Activated T-cell treated with anti-CD3 and anti-CD28 coated beads, Interleukin-2, amount 50 U/mL, for 24 hours (primary cell): Measurements from ENCODE around the gene IGSF21.

Experiments used
- DNase-seq: peaks from one replicate; pipeline ENCODE4 v3.0.0-alpha.2; 2020
- H3K27ac Mint-ChIP-seq: 2 replicates; pipeline ENCODE4 v1.8.0; 2020; ENCODE audit warnings: mild to moderate bottlenecking, mixed read lengths
- H3K27me3 Mint-ChIP-seq: 2 replicates; pipeline ENCODE4 v1.8.0; 2020; ENCODE audit warnings: mixed read lengths
- H3K36me3 Mint-ChIP-seq: 2 replicates; pipeline ENCODE4 v1.8.0; 2020; ENCODE audit warnings: low read depth, mixed read lengths
- H3K4me1 Mint-ChIP-seq: 2 replicates; pipeline ENCODE4 v1.8.0; 2020; ENCODE audit warnings: low read depth, mixed read lengths
- H3K4me3 Mint-ChIP-seq: 2 replicates; pipeline ENCODE4 v1.8.0; 2020; ENCODE audit warnings: mild to moderate bottlenecking, moderate library complexity, mixed read lengths
- H3K9me3 Mint-ChIP-seq: 2 replicates; pipeline ENCODE4 v1.8.0; 2020; ENCODE audit warnings: mixed read lengths

IGSF21 gene

DNA sequence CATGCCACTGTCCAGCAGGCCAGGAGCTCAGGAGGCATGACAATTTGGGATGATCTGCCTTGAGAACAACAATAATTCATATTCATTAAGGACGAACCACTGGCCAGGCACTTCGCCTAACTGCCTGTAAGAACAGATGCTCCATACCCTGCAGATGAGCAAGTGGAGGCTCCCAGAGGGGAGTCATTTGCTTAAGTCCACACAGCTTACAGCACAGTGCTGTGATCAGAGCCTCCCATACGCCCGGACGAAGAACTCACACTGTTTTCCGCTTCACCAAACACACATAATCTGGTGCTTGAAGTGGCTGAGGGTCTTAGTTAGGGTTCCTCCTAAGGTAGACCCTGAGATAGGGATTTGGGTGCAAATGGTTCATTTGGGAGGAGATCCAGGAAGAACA, 279.7 kb downstream of the IGSF21 start:
- Mint-ChIP-seq H3K9me3 (no peaks in the 10 kb centered on the region), H3K4me3 (no peak overlapping the region), H3K27me3 (peaks cover 41% of the 10 kb centered on the region), H3K27ac (no peak overlapping the region), H3K4me1 (no peaks in the 10 kb centered on the region), H3K36me3 (no peaks in the 10 kb centered on the region)
- DNase-seq, result no peak

DNA sequence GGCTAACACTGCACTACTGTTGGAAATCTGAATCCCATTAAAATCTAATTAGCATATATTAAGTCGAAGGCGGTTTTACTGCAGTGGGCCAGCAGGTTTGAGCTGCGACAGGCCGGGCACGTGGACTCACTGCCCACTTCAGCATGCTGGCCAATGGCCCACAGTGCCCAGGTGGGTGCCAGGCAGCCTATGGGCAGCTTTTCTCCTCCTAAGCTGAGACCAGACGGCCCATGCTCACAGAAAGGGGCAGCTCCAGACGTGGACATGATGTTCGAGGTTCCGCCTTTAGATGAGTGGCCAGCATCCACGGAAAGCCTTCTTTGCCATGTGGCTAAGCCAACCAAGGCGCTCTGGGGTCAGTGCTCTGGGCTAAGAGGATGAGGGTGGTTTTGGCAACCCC, 283.4 kb downstream of the IGSF21 start:
- Mint-ChIP-seq H3K4me3 (no peak overlapping the region), H3K9me3 (no peaks in the 10 kb centered on the region), H3K36me3 (no peaks in the 10 kb centered on the region), H3K27me3 (peaks cover 22% of the 10 kb centered on the region), H3K4me1 (no peaks in the 10 kb centered on the region), H3K27ac (no peak overlapping the region)
- no peak for DNase-seq

DNA sequence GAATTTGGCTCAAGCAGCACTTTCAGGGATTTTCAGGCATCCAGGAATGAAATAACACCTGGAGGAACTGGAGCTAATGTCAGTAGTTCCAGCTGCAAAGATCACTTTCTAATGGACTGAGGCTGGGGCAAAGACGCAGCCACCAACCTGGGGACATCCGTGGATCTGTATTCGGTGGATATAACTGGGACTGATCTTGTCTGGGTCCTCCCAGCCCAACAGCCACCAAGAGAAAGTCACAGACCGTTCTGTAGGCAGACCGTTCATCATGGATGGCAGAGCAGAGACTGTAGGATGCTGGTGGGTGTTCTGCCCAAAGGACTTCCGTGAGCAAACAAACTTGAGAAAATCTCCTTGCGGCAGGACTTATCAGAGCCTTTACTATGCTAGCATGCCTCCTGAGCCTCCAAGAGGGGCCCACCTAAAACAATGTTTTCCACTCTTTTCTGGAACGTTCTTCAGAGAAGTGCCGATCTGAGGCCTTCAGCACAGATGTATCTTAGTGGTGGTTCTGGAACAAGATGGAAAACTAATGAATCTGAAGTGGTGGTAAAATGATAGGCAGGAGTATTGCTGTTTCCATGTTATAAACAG, 287.1 kb downstream of the IGSF21 start:
- H3K4me3 Mint-ChIP-seq, result no peak overlapping the region
- no peak overlapping the region for H3K27ac Mint-ChIP-seq
- peaks cover 32% of the 10 kb centered on the region for H3K27me3 Mint-ChIP-seq
- H3K36me3 Mint-ChIP-seq, result no peaks in the 10 kb centered on the region
- no peak for DNase-seq
- H3K4me1 Mint-ChIP-seq, result no peaks in the 10 kb centered on the region
- no peaks in the 10 kb centered on the region for H3K9me3 Mint-ChIP-seq

DNA sequence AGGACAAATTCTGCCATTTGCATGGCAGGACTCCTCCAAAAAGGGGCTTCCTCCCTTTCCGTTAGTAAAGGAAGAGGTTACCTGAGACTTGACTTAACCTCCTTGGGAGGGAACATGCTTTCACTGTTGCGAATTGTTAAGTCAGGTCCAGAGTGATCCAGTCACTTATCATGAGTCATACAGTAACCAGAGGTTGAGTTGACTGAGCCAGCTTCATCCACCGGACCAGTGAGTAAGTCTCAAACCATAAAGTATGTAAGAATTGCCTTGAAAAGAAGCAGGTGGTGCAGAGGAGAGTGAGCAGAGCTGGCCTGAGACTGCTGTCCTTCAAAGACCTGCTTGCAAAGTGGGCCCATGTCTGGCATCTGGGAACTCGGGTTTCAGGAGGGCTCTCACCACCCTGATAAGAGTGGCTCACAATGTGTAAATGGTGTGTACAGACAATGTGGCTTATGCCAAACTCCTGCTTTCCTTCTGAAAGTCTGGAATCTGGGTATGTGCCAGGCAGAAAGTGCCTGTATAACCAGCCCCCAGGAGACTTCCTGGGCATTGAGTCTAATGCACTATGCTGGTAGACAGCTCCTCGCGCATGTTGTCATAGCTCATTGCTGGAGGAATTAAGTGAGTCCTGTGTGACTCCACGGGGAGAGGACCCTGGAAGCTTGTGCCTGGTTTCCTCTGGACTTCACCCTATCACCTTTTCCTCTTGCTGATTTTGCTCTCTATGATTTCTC, 288.8 kb downstream of the IGSF21 start:
- Mint-ChIP-seq H3K4me1 (no peaks in the 10 kb centered on the region), H3K4me3 (no peak overlapping the region), H3K27ac (no peak overlapping the region), H3K27me3 (peaks cover 38% of the 10 kb centered on the region), H3K36me3 (no peaks in the 10 kb centered on the region), H3K9me3 (no peaks in the 10 kb centered on the region)
- DNase-seq, result no peak

DNA sequence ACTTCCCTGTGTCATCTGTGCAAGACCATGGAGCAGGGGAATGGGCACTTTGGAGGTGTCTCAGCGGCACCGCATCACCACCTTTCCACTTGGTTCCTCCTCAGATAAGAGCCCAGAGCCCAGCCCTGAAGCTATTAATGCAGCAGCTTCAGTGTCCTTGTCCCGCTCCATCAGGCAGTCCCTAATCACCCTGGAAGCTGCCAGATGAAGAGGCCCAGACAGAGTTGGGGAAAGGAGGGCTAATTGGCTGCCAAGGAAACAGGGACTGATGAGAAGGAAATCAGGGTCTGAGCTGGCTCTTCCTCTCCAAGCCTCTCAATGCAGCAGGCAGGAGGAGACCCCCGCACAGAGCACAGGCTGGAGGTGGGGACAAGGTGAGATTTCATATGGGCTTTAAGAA, 290.0 kb downstream of the IGSF21 start:
- Mint-ChIP-seq H3K4me1 (no peaks in the 10 kb centered on the region), H3K27me3 (peaks cover 38% of the 10 kb centered on the region), H3K27ac (no peak overlapping the region), H3K9me3 (no peaks in the 10 kb centered on the region), H3K36me3 (no peaks in the 10 kb centered on the region), H3K4me3 (no peak overlapping the region)
- DNase-seq, result no peak

DNA sequence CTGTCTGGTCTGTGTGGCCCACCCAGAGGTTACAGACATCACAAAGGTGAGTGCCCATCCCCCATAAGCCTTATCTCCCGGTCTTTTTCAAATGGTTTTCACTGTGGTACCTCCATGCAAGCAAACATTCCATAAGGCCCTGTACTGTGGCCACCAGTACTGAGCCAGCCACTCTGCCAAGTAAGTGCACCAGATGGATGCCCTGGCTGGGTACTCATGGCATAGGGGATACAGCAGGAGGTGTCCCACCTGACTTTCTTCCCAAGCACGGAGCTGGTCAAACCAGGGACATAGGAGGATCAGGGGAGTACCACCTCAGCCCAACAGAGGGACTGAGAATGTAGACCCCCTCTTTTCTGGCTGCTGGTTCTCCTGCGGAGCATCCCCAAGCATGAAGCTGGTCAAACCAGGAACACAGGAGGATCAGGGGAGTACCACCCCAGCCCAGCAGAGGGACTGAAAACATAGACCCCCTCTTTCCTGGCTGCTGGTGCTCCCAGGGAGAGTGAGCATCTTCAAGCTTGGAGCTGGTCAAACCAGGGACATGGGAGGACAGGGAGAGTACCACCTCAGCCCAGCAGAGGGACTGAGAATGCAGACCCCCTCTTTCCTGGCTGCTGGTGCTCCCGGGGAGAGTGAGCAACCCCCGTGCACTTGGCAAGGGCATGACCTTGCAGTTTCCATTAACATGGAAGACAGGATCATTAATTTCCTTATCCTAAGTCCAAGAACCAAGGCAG, 291.4 kb downstream of the IGSF21 start:
- H3K36me3 Mint-ChIP-seq, result no peaks in the 10 kb centered on the region
- H3K27ac Mint-ChIP-seq, result no peak overlapping the region
- H3K27me3 Mint-ChIP-seq, result peaks cover 42% of the 10 kb centered on the region
- no peaks in the 10 kb centered on the region for H3K4me1 Mint-ChIP-seq
- no peaks in the 10 kb centered on the region for H3K9me3 Mint-ChIP-seq
- no peak overlapping the region for H3K4me3 Mint-ChIP-seq
- no peak for DNase-seq

DNA sequence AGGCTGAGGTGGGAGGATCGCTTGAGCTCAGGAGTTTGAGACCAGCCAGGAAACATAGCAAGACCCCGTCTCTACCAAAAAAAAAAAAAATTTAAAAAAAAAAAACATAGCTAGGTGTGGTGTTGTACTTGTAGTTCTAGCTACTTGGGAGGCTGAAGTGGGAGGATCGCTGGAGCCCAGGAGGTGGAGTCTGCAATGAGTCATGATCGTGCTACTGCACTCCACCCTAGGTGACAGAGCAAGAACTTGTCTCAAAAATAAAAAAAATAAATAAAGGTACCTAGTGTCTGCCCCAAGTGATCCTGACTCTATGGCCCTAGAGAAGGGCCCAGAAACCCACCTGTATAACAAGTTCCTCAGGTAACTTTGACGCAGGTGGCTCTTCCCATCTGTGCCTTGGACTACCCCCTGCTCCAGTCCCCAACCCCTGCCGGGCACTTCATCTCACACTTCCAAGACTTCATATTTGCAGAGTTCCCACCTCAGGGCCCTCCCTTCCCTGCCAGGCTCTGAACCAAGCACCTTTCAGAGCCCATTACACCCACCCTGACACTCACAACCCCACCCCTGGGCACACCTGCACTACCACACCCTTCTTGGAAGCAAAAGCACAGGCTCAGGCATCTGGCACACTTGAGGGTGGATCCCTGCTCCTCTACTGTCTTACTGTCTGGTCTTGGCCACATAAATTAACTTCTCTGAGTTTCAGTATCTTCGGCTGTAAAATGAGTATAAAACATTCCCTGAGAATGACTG, 292.9 kb downstream of the IGSF21 start:
- H3K27ac Mint-ChIP-seq, result no peak overlapping the region
- no peak for DNase-seq
- H3K4me1 Mint-ChIP-seq, result no peaks in the 10 kb centered on the region
- H3K36me3 Mint-ChIP-seq, result no peaks in the 10 kb centered on the region
- peaks cover 49% of the 10 kb centered on the region for H3K27me3 Mint-ChIP-seq
- no peaks in the 10 kb centered on the region for H3K9me3 Mint-ChIP-seq
- H3K4me3 Mint-ChIP-seq, result no peak overlapping the region

DNA sequence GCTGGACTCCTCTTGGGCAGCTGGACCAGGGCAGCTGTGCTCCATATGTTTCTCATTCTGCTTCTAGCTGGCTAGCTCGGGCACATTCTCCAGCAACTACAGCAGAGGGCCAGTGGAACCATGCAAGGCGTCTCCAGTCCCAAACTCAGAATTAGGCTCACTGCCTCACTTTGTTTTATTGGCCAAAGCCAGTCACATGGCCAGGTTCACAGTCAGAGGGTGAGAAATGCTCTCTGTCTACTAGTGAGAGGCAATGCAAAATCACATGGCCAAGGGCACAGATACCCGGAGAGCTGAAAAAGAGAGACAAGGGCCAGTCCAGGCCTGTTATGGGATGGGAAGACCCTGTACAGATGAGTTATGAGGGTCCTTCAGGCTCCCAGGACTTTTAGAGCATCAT, 294.3 kb downstream of the IGSF21 start:
- no peaks in the 10 kb centered on the region for H3K36me3 Mint-ChIP-seq
- no peaks in the 10 kb centered on the region for H3K9me3 Mint-ChIP-seq
- no peak overlapping the region for H3K4me3 Mint-ChIP-seq
- H3K4me1 Mint-ChIP-seq, result no peaks in the 10 kb centered on the region
- peaks cover 53% of the 10 kb centered on the region for H3K27me3 Mint-ChIP-seq
- DNase-seq, result no peak
- no peak overlapping the region for H3K27ac Mint-ChIP-seq

DNA sequence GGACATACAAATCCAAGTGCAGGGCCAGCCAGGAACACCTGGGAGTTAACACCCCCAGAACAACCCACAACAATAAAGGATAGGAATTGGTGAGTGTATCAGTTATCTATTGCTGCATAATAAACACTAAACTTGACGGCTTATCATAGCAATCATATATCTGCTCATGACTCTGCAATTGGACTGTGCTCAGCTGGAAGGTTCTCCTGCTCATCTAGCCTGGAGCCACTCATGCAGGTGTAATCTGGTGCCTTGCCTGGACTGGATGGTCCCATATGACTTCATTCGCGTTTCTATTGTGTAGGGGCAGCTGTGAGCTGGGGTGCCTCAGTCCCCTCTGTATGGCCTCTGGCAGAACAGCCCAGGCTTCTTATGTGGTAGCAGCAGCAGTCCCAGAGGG, 296.9 kb downstream of the IGSF21 start:
- H3K36me3 Mint-ChIP-seq, result no peaks in the 10 kb centered on the region

DNA sequence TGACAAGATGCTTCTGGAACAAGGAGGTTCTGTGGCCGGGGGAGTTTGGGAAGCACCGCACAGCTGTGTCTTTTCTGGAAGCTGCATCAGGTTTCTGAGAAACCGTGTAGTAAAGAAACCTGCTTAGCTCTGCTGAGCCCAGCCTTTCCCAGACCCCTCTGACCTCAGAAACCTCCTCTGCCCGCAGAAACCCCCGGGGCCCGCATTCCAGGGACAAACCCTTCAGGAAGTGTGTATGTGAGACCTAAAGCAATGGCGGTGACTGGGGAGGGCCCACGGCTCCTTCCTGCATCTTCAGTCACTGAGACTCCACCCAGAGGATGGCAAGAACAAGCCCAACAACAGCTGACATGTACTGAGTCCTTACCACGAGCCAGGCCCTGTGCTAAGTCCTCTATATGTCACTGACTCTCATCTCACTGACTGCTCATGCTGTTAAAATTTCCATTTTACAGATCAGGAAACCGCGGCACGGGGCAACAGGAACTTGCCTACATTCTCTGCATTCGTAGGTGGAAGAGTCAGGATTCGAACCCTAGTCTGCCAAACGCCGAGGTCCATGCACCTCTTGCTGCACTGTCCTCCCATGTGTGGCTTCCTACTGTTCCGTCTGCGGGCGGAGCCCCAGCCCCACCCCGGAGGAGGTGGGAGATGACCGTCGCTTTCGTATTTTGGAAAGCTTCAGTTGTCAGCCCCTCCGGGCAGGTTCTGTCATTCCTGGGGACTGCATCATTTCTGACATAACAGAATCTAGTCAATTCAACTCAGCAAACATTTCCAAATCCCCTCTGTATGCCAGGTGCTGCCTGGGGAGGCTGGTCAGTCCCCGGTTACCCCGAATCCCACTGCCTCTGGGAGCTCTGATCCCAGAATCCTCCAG, 299.8 kb downstream of the IGSF21 start:
- no peaks in the 10 kb centered on the region for H3K4me1 Mint-ChIP-seq
- no peaks in the 10 kb centered on the region for H3K36me3 Mint-ChIP-seq
- DNase-seq, result no peak
- H3K9me3 Mint-ChIP-seq, result peaks cover 4% of the 10 kb centered on the region
- no peak overlapping the region for H3K27ac Mint-ChIP-seq
- H3K4me3 Mint-ChIP-seq, result no peak overlapping the region
- peaks cover 31% of the 10 kb centered on the region for H3K27me3 Mint-ChIP-seq

More for the DNA sequence above, 296.9 kb downstream of the IGSF21 start:
- Mint-ChIP-seq H3K9me3 (no peaks in the 10 kb centered on the region), H3K27me3 (peaks cover 36% of the 10 kb centered on the region), H3K27ac (no peak overlapping the region), H3K4me1 (no peaks in the 10 kb centered on the region), H3K4me3 (no peak overlapping the region)
- DNase-seq, result no peak

DNA sequence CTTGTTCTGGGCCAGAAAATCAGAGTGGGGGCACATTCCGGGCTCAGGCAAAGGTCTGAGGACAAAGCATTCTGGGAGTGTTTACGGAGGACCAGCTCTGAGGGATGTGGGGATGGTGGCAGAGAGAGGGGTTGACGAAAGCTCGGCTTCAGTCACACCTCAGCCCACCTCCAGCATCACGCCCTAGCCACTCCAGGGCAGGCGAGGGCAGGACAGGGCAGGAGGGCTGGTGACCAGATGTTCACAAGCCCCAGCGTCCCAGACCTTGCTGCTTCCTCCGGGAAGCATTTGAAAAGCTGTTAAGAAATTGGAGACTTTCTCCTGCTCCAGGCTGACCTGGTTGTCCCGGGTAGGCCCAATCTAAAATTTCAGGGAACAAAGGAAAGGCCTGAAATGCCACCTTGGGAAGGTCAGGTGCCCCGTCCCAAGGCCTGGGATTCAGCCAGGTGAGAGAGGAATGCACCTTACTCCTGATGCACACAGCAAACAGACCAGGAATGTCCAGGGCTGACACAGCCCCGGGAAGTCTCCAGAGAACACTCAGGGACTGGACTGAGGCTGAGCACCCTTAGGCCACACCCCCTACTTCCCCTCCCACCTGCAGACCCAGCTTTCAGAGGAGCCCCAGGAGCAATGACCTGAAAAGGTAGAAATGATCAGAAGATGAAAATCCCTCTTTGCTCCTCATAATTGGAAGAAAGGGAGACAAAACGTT, 301.2 kb downstream of the IGSF21 start:
- H3K4me1 Mint-ChIP-seq, result no peaks in the 10 kb centered on the region
- no peak overlapping the region for H3K4me3 Mint-ChIP-seq
- H3K36me3 Mint-ChIP-seq, result no peaks in the 10 kb centered on the region
- no peak overlapping the region for H3K27ac Mint-ChIP-seq
- peaks cover 10% of the 10 kb centered on the region for H3K9me3 Mint-ChIP-seq
- peaks cover 33% of the 10 kb centered on the region for H3K27me3 Mint-ChIP-seq
- DNase-seq, result no peak

DNA sequence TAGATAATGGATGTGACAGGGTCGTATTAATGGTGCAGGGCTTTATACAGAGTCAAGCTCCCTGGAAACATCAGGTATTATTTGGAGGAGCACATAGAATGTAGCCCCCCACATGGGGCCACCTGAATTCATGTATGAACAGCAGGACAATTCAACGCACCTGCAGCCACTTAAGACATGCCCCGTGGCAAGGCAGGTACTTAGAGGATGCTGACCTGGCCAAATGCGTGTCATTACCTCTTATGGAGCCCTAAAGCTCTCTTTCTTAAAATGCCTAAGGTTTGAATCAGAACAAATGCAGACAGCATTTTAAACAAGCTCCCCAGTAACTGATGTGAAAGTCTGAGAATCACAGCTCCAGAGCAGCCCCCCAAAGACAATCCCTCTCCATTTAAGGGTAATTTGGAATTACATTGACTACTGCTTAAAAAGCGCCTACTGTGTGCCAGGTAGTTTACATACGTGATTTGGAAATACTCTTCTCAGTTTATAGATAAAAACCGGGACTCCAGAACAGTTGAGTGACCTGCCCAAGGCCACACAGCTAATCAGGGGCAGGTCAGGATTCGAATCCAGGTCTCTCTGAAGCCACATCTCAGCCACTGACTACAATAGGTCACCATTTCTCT, 302.1 kb downstream of the IGSF21 start:
- no peak overlapping the region for H3K27ac Mint-ChIP-seq
- no peaks in the 10 kb centered on the region for H3K4me1 Mint-ChIP-seq
- no peak for DNase-seq
- H3K4me3 Mint-ChIP-seq, result no peak overlapping the region
- no peaks in the 10 kb centered on the region for H3K36me3 Mint-ChIP-seq
- H3K9me3 Mint-ChIP-seq, result peaks cover 10% of the 10 kb centered on the region
- H3K27me3 Mint-ChIP-seq, result peaks cover 35% of the 10 kb centered on the region

DNA sequence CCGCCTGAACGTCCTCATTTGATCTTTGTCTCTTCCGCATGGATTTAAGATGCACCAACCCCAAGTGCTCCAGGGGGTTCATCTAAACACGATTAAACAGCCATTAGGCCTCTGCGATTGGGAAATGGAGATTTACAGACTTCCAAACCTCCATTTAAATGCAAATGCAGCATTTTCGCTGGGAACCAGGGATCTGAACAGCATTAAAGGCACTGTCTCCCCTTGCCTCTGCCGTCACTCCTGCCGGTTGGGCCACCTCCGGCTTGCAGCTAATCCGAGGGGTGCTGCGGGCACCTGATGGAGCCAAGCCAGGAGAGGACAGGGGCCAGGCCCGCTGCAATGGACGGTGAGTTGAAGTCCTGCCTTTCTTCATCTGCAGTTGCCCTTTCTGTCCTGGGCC, 302.8 kb downstream of the IGSF21 start:
- H3K27me3 Mint-ChIP-seq, result peaks cover 34% of the 10 kb centered on the region
- H3K27ac Mint-ChIP-seq, result no peak overlapping the region
- no peak overlapping the region for H3K4me3 Mint-ChIP-seq
- H3K4me1 Mint-ChIP-seq, result no peaks in the 10 kb centered on the region
- peaks cover 10% of the 10 kb centered on the region for H3K9me3 Mint-ChIP-seq
- H3K36me3 Mint-ChIP-seq, result no peaks in the 10 kb centered on the region
- DNase-seq, result no peak
